H9 (cell line): ENCODE results near the gene AGXT. TPM values are rescaled to one million over a fixed set of nuclear protein-coding genes. Genes with fewer than 3 reads are reported as not detected.

Experiments
- DNase-seq: peaks from one replicate; pipeline ENCODE4 v3.0.0-alpha.2; 2017
- H2AFZ ChIP-seq: one replicate; pipeline ENCODE4 v1.6.1; 2013; ENCODE audit warnings: mild to moderate bottlenecking, low read length, control low read depth, moderate library complexity
- H2AK5ac ChIP-seq: 2 replicates; pipeline ENCODE4 v1.6.1; 2013; ENCODE audit warnings: low read length, control low read depth, mixed read lengths; ENCODE audit not compliant: insufficient read length
- H2BK120ac ChIP-seq: one replicate; pipeline ENCODE4 v1.6.1; 2013; ENCODE audit warnings: low read depth, mild to moderate bottlenecking, low read length, control low read depth, inconsistent platforms; ENCODE audit not compliant: poor library complexity, severe bottlenecking
- H2BK12ac ChIP-seq: 2 replicates; pipeline ENCODE4 v1.6.1; 2013; ENCODE audit warnings: low read length, control low read depth, mixed read lengths, low read depth; ENCODE audit not compliant: insufficient read length
- H2BK15ac ChIP-seq: 2 replicates; pipeline ENCODE4 v1.6.1; 2013; ENCODE audit warnings: low read depth, low read length, control low read depth
- H2BK20ac ChIP-seq: one replicate; pipeline ENCODE4 v1.6.1; 2013; ENCODE audit warnings: low read depth, mild to moderate bottlenecking, low read length, control low read depth, inconsistent platforms; ENCODE audit not compliant: poor library complexity, severe bottlenecking
- H2BK5ac ChIP-seq: 2 replicates; pipeline ENCODE4 v1.6.1; 2013; ENCODE audit warnings: low read length, control low read depth, mixed read lengths; ENCODE audit not compliant: insufficient read length
- H3K14ac ChIP-seq: 2 replicates; pipeline ENCODE4 v1.6.1; 2013; ENCODE audit warnings: low read length, control low read depth; ENCODE audit not compliant: insufficient read depth
- H3K18ac ChIP-seq: 2 replicates; pipeline ENCODE4 v1.6.1; 2013; ENCODE audit warnings: low read depth, mild to moderate bottlenecking, mixed read lengths, low read length, control low read depth; ENCODE audit not compliant: insufficient read length
- H3K23ac ChIP-seq: 2 replicates; pipeline ENCODE4 v1.6.1; 2013; ENCODE audit warnings: low read length, control low read depth, mixed read lengths, low read depth; ENCODE audit not compliant: insufficient read length
- H3K23me2 ChIP-seq: 2 replicates; pipeline ENCODE4 v1.6.1; 2013; ENCODE audit warnings: low read depth, mild to moderate bottlenecking, mixed read lengths, low read length, control low read depth; ENCODE audit not compliant: insufficient read length, poor library complexity, severe bottlenecking
- H3K27ac ChIP-seq: 2 replicates; pipeline ENCODE4 v1.5.1; 2013; ENCODE audit warnings: low read length, control low read depth, mixed read lengths, low read depth; ENCODE audit not compliant: insufficient read length
- H3K27me3 ChIP-seq: 2 replicates; pipeline ENCODE4 v1.6.1; 2013; ENCODE audit warnings: low read length, control low read depth, inconsistent platforms; ENCODE audit not compliant: insufficient read depth
- H3K4ac ChIP-seq: 2 replicates; pipeline ENCODE4 v1.6.1; 2013; ENCODE audit warnings: low read depth, mild to moderate bottlenecking, control low read depth, inconsistent platforms, low read length, moderate library complexity
- H3K4me1 ChIP-seq: 2 replicates; pipeline ENCODE4 v1.6.1; 2013; ENCODE audit warnings: low read length, control low read depth, inconsistent platforms; ENCODE audit not compliant: insufficient read depth
- H3K4me2 ChIP-seq: 2 replicates; pipeline ENCODE4 v1.6.1; 2013; ENCODE audit warnings: low read length, control low read depth, mixed read lengths; ENCODE audit not compliant: insufficient read length, insufficient read depth
- H3K56ac ChIP-seq: 2 replicates; pipeline ENCODE4 v1.6.1; 2013; ENCODE audit warnings: low read depth, mild to moderate bottlenecking, mixed read lengths, low read length, control low read depth; ENCODE audit not compliant: insufficient read length
- H3K79me1 ChIP-seq: 2 replicates; pipeline ENCODE4 v1.6.1; 2013; ENCODE audit warnings: low read depth, mild to moderate bottlenecking, moderate library complexity, low read length, control low read depth, inconsistent platforms; ENCODE audit not compliant: insufficient read depth, poor library complexity, severe bottlenecking
- H3K79me2 ChIP-seq: 2 replicates; pipeline ENCODE4 v1.6.1; 2013; ENCODE audit warnings: low read length, control low read depth, inconsistent platforms; ENCODE audit not compliant: insufficient read depth
- H3K9ac ChIP-seq: 2 replicates; pipeline ENCODE4 v1.6.1; 2013; ENCODE audit warnings: low read length, control low read depth, mixed read lengths; ENCODE audit not compliant: insufficient read length; ENCODE audit errors: extremely low read depth
- H3K9me3 ChIP-seq: one replicate; pipeline ENCODE4 v1.6.1; 2013; ENCODE audit warnings: low read depth, low read length, inconsistent platforms; ENCODE audit not compliant: control insufficient read depth
- H3T11ph ChIP-seq: one replicate; pipeline ENCODE4 v1.6.1; 2013; ENCODE audit warnings: mild to moderate bottlenecking, low read length, control low read depth, inconsistent platforms
- H4K20me1 ChIP-seq: one replicate; pipeline ENCODE4 v1.6.1; 2013; ENCODE audit not compliant: control insufficient read depth, insufficient read length, insufficient read depth
- H4K5ac ChIP-seq: 2 replicates; pipeline ENCODE4 v1.6.1; 2013; ENCODE audit warnings: low read depth, mild to moderate bottlenecking, mixed read lengths, low read length, control low read depth; ENCODE audit not compliant: insufficient read length
- H4K8ac ChIP-seq: replicated peaks from 2 replicates; pipeline ENCODE4 v1.6.1; 2013; ENCODE audit warnings: low read length, control low read depth, mixed read lengths, low read depth; ENCODE audit not compliant: insufficient read length
- H4K91ac ChIP-seq: 2 replicates; pipeline ENCODE4 v1.6.1; 2013; ENCODE audit warnings: low read depth, mild to moderate bottlenecking, moderate library complexity, mixed read lengths, low read length, control low read depth; ENCODE audit not compliant: insufficient read length
- H3K27ac Mint-ChIP-seq, 3 experiments: 2 replicates in 2 of 3; 3 replicates in 1 of 3; pipeline ENCODE4 v1.8.0; 2020 to 2021; ENCODE audit warnings: mixed read lengths in 3 of 3, mild to moderate bottlenecking in 1 of 3, moderate library complexity in 1 of 3
- H3K27me3 Mint-ChIP-seq: 2 replicates; pipeline ENCODE4 v1.8.0; 2021; ENCODE audit warnings: low read depth, mild to moderate bottlenecking, moderate library complexity, mixed read lengths
- H3K36me3 Mint-ChIP-seq, 3 experiments: 2 replicates in 2 of 3; 3 replicates in 1 of 3; pipeline ENCODE4 v1.8.0; 2020 to 2021; ENCODE audit warnings: low read depth in 3 of 3, mixed read lengths in 3 of 3; ENCODE audit not compliant: insufficient read depth in 1 of 3
- H3K4me1 Mint-ChIP-seq, 2 experiments: 2 replicates each; pipeline ENCODE4 v1.8.0; 2020; ENCODE audit warnings: mixed read lengths in 2 of 2
- H3K4me3 Mint-ChIP-seq, 2 experiments: 2 replicates in 1 of 2; 3 replicates in 1 of 2; pipeline ENCODE4 v1.8.0; 2020 to 2021; ENCODE audit warnings: mild to moderate bottlenecking in 2 of 2, mixed read lengths in 2 of 2, moderate library complexity in 1 of 2
- H3K9me3 Mint-ChIP-seq, 2 experiments: 2 replicates in 1 of 2; 3 replicates in 1 of 2; pipeline ENCODE4 v1.8.0; 2020; ENCODE audit warnings: mild to moderate bottlenecking in 2 of 2, mixed read lengths in 2 of 2, moderate library complexity in 1 of 2
- WGBS: extraction: QIAGEN DNeasy Blood & Tissue Kit; methylation state at CpG from one replicate; pipeline ENCODE4 v1.1.7; 2013; ENCODE audit warnings: missing lambda C conversion rate, low lambda C conversion rate, mixed read lengths; ENCODE audit not compliant: insufficient read length; ENCODE audit errors: extremely low coverage; 5-methylcytosine and 5-hydroxymethylcytosine counted together
- total RNA-seq: library from RNA; stranded (reverse); gene quantifications from 2 replicates; pipeline ENCODE4 v1.2.1, GENCODE V29; 2021
- TF ChIP-seq, protein P1 (sequence below): fragments of 200-600 bp; sonication (generic); conservative IDR thresholded peaks from 3 replicates; pipeline ENCODE4 v1.8.0; 2021; ENCODE audit warnings: antibody characterized with exemption, mild to moderate bottlenecking

AGXT gene
- total RNA-seq, 1 experiment from 2014 or later = not detected

DNA sequence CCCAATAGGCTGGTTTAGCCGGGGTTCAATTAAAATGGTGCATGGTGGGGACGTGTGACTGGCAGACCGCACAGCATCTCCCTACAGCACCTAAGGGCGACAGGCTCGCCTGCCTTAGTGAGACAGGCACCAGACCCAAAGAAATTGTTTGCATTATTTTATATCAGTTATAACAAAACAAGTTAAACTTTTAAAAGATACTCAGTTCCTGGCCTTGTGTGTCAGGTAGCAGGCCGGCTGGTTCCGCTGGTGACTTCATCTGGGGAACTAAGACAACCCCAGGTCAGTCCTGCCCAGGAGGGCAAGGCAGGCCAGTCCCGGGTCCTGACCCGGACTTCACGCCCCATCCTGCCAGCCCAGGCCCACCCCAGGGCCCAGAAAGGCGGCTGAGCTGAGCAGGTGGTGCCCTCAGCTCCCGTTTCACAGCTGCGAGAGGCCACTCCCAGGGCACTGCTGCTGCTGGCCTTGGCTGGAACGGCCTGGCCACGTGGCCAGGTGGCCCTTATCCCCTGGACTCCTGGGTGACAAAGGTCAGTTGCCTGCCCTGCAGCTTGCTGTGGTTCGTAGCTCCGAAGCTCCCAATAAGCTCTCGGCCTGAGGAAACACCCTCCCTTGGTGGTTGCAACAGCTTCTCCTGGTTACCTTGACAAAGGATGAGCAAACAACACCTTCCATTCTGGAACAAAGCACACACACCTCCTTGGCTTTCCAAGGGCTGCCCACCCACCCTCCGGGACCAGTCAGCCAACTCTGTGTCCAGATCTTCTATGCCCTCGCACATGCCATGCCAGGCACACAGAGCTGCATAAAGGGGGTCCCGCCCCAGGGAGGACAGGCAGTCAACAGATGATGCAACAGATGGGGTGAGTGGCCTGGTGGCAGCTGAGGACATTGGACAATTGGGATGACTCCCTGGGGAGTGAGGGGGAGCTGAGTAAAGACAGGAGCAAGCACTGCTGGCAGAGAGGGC is 11.3 kb upstream of the AGXT start:
- Histone ChIP-seq H3T11ph (no peak overlapping the region), H3K79me1 (no peaks in the 10 kb centered on the region), H3K9ac (no peak overlapping the region), H2BK12ac (no peak overlapping the region), H2AK5ac (no peak overlapping the region), H3K27me3 (no peaks in the 10 kb centered on the region), H4K5ac (no peak overlapping the region), H3K23me2 (no peaks in the 10 kb centered on the region), H3K27ac (no peak overlapping the region), H4K8ac (no peak overlapping the region), H2AFZ (no peak overlapping the region), H3K18ac (no peak overlapping the region), H3K4me2 (no peak overlapping the region), H3K23ac (no peak overlapping the region), H2BK120ac (no peak overlapping the region), H2BK15ac (no peak overlapping the region), H4K91ac (no peak overlapping the region), H3K4me1 (no peaks in the 10 kb centered on the region), H3K4ac (no peak overlapping the region), H3K56ac (no peak overlapping the region), H3K14ac (no peak overlapping the region; the same call in 1 of the 2 replicates), H3K9me3 (no peaks in the 10 kb centered on the region), H2BK5ac (no peak overlapping the region), H2BK20ac (no peak overlapping the region), H4K20me1 (no peaks in the 10 kb centered on the region), H3K79me2 (no peaks in the 10 kb centered on the region)
- TF ChIP-seq, protein P1, sequence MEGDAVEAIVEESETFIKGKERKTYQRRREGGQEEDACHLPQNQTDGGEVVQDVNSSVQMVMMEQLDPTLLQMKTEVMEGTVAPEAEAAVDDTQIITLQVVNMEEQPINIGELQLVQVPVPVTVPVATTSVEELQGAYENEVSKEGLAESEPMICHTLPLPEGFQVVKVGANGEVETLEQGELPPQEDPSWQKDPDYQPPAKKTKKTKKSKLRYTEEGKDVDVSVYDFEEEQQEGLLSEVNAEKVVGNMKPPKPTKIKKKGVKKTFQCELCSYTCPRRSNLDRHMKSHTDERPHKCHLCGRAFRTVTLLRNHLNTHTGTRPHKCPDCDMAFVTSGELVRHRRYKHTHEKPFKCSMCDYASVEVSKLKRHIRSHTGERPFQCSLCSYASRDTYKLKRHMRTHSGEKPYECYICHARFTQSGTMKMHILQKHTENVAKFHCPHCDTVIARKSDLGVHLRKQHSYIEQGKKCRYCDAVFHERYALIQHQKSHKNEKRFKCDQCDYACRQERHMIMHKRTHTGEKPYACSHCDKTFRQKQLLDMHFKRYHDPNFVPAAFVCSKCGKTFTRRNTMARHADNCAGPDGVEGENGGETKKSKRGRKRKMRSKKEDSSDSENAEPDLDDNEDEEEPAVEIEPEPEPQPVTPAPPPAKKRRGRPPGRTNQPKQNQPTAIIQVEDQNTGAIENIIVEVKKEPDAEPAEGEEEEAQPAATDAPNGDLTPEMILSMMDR = no peak
- Mint-ChIP-seq H3K4me3 (no peak overlapping the region; a peak in 1 of 5 replicates), H3K27me3 (no peaks in the 10 kb centered on the region; the same call in none of the 2 replicates), H3K36me3 (no peaks in the 10 kb centered on the region; a peak in 2 of 7 replicates), H3K9me3 (peaks cover 0 to 5% of the 10 kb centered on the region in 2 experiments; a peak in 2 of 5 replicates), H3K4me1 (0 out of 4 replicates have a peak, but pooled peaks cover 0 to 6% of the 10 kb centered on the region in 2 experiments), H3K27ac (no peak overlapping the region; a peak in 2 of 7 replicates)
- DNase-seq = peak; percentile 24
- no CpG with 5 or more reads among the region's 21 CpGs for WGBS
